ENCODE measurements around the gene C9orf43.

Gene C9orf43

GRCh38 chr9:113467183-113467582 lies 56.6 kb downstream of the C9orf43 start:
- DNase-seq (ENCODE audit: low read depth in 2 of 2), result no peak

- DNase-seq (ENCODE audit: low read depth in 2 of 2), result no peak
Observed at GRCh38 chr9:113468716-113469448, 58.3 kb downstream of the C9orf43 start.

- DNase-seq (ENCODE audit: low read depth in 2 of 2), result no peak
Observed at GRCh38 chr9:113471143-113471542, 60.6 kb downstream of the C9orf43 start.

GRCh38 chr9:113471566-113471965 lies 61.0 kb downstream of the C9orf43 start:
- DNase-seq (ENCODE audit: low read depth in 2 of 2), result no peak

- DNase-seq (ENCODE audit: low read depth in 2 of 2), result no peak
Observed at GRCh38 chr9:113472199-113472598, 61.7 kb downstream of the C9orf43 start.

- DNase-seq (ENCODE audit: low read depth in 2 of 2), result no peak
Observed at GRCh38 chr9:113474360-113475028, 63.9 kb downstream of the C9orf43 start.

- no peak for DNase-seq (ENCODE audit: low read depth in 2 of 2)
Observed at GRCh38 chr9:113475031-113475430, 64.5 kb downstream of the C9orf43 start.

GRCh38 chr9:113475992-113476391 lies 65.4 kb downstream of the C9orf43 start:
- DNase-seq (ENCODE audit: low read depth in 2 of 2), result no peak

- no peak for DNase-seq (ENCODE audit: low read depth in 2 of 2)
Observed at GRCh38 chr9:113476511-113476916, 66.0 kb downstream of the C9orf43 start.

- no peak for DNase-seq (ENCODE audit: low read depth in 2 of 2)
Observed at GRCh38 chr9:113477058-113477457, 66.5 kb downstream of the C9orf43 start.

- DNase-seq (ENCODE audit: low read depth in 2 of 2), result no peak
Observed at GRCh38 chr9:113477661-113478060, 67.1 kb downstream of the C9orf43 start.

- DNase-seq (ENCODE audit: low read depth in 2 of 2), result no peak
Observed at GRCh38 chr9:113479174-113479621, 68.7 kb downstream of the C9orf43 start.
